Trophoblast cell (in vitro differentiated cells and primary cell): ENCODE results near the gene LCE2B.

Experiments used
- DNase-seq, 2 donors: peaks; one replicate each; pipeline ENCODE4 v3.0.0-alpha.2; 2016
- H2AFZ ChIP-seq: 2 replicates; pipeline ENCODE4 v1.6.1; 2013; ENCODE audit warnings: low read length, moderate library complexity, mild to moderate bottlenecking; ENCODE audit not compliant: insufficient read depth, poor library complexity
- H2AK5ac ChIP-seq: 2 replicates; pipeline ENCODE4 v1.6.1; 2013; ENCODE audit warnings: mild to moderate bottlenecking, low read length
- H2BK120ac ChIP-seq: 2 replicates; pipeline ENCODE4 v1.6.1; 2013; ENCODE audit warnings: low read length, mild to moderate bottlenecking, moderate library complexity; ENCODE audit not compliant: insufficient read depth, poor library complexity
- H2BK12ac ChIP-seq: 2 replicates; pipeline ENCODE4 v1.6.1; 2013; ENCODE audit warnings: mild to moderate bottlenecking, low read length, moderate library complexity
- H2BK5ac ChIP-seq: 2 replicates; pipeline ENCODE4 v1.6.1; 2013; ENCODE audit warnings: low read length, low read depth, moderate library complexity, mild to moderate bottlenecking; ENCODE audit not compliant: poor library complexity
- H3K14ac ChIP-seq: 2 replicates; pipeline ENCODE4 v1.6.1; 2013; ENCODE audit warnings: mild to moderate bottlenecking, low read length
- H3K18ac ChIP-seq: 2 replicates; pipeline ENCODE4 v1.6.1; 2013; ENCODE audit warnings: mild to moderate bottlenecking, low read length
- H3K23ac ChIP-seq: 2 replicates; pipeline ENCODE4 v1.6.1; 2013; ENCODE audit warnings: low read length
- H3K27ac ChIP-seq: 2 replicates; pipeline ENCODE4 v1.5.1; 2013; ENCODE audit warnings: low read depth, mild to moderate bottlenecking, inconsistent platforms, low read length, moderate library complexity
- H3K27me3 ChIP-seq: 2 replicates; pipeline ENCODE4 v1.6.1; 2013; ENCODE audit warnings: inconsistent platforms, mild to moderate bottlenecking, low read length, moderate library complexity; ENCODE audit not compliant: insufficient read depth
- H3K36me3 ChIP-seq, 2 experiments: 1 replicate in 1 of 2; 2 replicates in 1 of 2; pipeline ENCODE4 v1.6.1; 2013; ENCODE audit warnings: low read length in 2 of 2, mild to moderate bottlenecking in 2 of 2, moderate library complexity in 1 of 2; ENCODE audit not compliant: insufficient read depth in 2 of 2, control insufficient read depth in 1 of 2
- H3K4ac ChIP-seq: 2 replicates; pipeline ENCODE4 v1.6.1; 2013; ENCODE audit warnings: low read depth, mild to moderate bottlenecking, low read length, moderate library complexity
- H3K4me1 ChIP-seq, 2 experiments: 1 replicate in 1 of 2; 2 replicates in 1 of 2; pipeline ENCODE4 v1.6.1; 2013; ENCODE audit warnings: low read length in 2 of 2, mild to moderate bottlenecking in 2 of 2, moderate library complexity in 1 of 2; ENCODE audit not compliant: insufficient read depth in 2 of 2, control insufficient read depth in 1 of 2
- H3K4me2 ChIP-seq: 2 replicates; pipeline ENCODE4 v1.6.1; 2013; ENCODE audit warnings: inconsistent platforms, mild to moderate bottlenecking, low read length, moderate library complexity
- H3K4me3 ChIP-seq: 2 replicates; pipeline ENCODE4 v1.5.1; 2013; ENCODE audit warnings: mild to moderate bottlenecking, low read depth, low read length, inconsistent platforms
- H3K79me1 ChIP-seq: one replicate; pipeline ENCODE4 v1.6.1; 2013; ENCODE audit warnings: low read length
- H3K79me2 ChIP-seq: 2 replicates; pipeline ENCODE4 v1.6.1; 2013; ENCODE audit warnings: low read length, mild to moderate bottlenecking; ENCODE audit not compliant: control insufficient read depth, insufficient read depth, poor library complexity
- H3K9ac ChIP-seq: 2 replicates; pipeline ENCODE4 v1.6.1; 2013; ENCODE audit warnings: mild to moderate bottlenecking, low read length
- H3K9me3 ChIP-seq: 2 replicates; pipeline ENCODE4 v1.6.1; 2013; ENCODE audit warnings: low read depth, mild to moderate bottlenecking, control low read depth, inconsistent platforms, low read length; ENCODE audit not compliant: insufficient read depth
- H4K12ac ChIP-seq: 2 replicates; pipeline ENCODE4 v1.6.1; 2013; ENCODE audit warnings: low read depth, mild to moderate bottlenecking, low read length, moderate library complexity
- H4K8ac ChIP-seq: 2 replicates; pipeline ENCODE4 v1.6.1; 2013; ENCODE audit warnings: low read depth, mild to moderate bottlenecking, low read length, moderate library complexity
- H4K91ac ChIP-seq: one replicate; pipeline ENCODE4 v1.6.1; 2013; ENCODE audit warnings: low read depth, mild to moderate bottlenecking, low read length, moderate library complexity
- WGBS: extraction: QIAGEN DNeasy Blood & Tissue Kit; methylation state at CpG from one replicate; pipeline ENCODE4 v1.1.7; 2013; ENCODE audit warnings: missing lambda C conversion rate; ENCODE audit not compliant: insufficient read length, insufficient coverage; ENCODE audit errors: extremely low coverage; 5-methylcytosine and 5-hydroxymethylcytosine counted together

LCE2B gene

GRCh38 chr1:152683846-152684245 is 2.1 kb upstream of the LCE2B start:
- Histone ChIP-seq H3K4ac (no peak overlapping the region), H4K8ac (no peak overlapping the region), H3K79me1 (no peaks in the 10 kb centered on the region), H4K12ac (no peak overlapping the region), H3K27ac (no peak overlapping the region), H4K91ac (no peak overlapping the region), H3K9me3 (peaks cover 8% of the 10 kb centered on the region), H3K79me2 (no peaks in the 10 kb centered on the region), H3K4me2 (no peak overlapping the region), H3K27me3 (no peaks in the 10 kb centered on the region), H2AK5ac (no peak overlapping the region), H3K14ac (no peak overlapping the region), H2AFZ (no peak overlapping the region), H2BK12ac (no peak overlapping the region), H2BK120ac (no peak overlapping the region), H3K18ac (no peak overlapping the region), H3K23ac (no peak overlapping the region), H3K9ac (no peak overlapping the region), H2BK5ac (no peak overlapping the region), H3K4me1 (no peaks in the 10 kb centered on the region), H3K4me3 (no peak overlapping the region), H3K36me3 (no peaks in the 10 kb centered on the region)
- peak in 1 of 2 donors; percentile 66 for DNase-seq

- Histone ChIP-seq H4K91ac (no peak within 1 kb of the TSS), H3K9ac (no peak within 1 kb of the TSS), H4K8ac (no peak within 1 kb of the TSS), H4K12ac (no peak within 1 kb of the TSS), H3K79me1 (no peaks in the 10 kb centered on the region), H3K79me2 (no peaks in the 10 kb centered on the region), H3K4me2 (no peak within 1 kb of the TSS), H3K36me3 (no peaks in the 10 kb centered on the region), H3K4ac (no peak within 1 kb of the TSS), H3K9me3 (peaks cover 20% of the 10 kb centered on the region), H2AK5ac (no peak within 1 kb of the TSS), H3K27ac (no peak within 1 kb of the TSS), H3K18ac (no peak within 1 kb of the TSS), H2BK120ac (no peak within 1 kb of the TSS), H3K4me1 (no peaks in the 10 kb centered on the region), H2AFZ (no peak within 1 kb of the TSS), H3K14ac (no peak within 1 kb of the TSS), H3K23ac (no peak within 1 kb of the TSS), H3K27me3 (no peaks in the 10 kb centered on the region), H3K4me3 (no peak within 1 kb of the TSS), H2BK12ac (no peak within 1 kb of the TSS), H2BK5ac (no peak within 1 kb of the TSS)
- peak; percentile 24 to 46 for DNase-seq
- no CpG with 5 or more reads among the region's 4 CpGs for WGBS
These were observed 12.0 kb downstream of the LCE2B start, which contains the start of gene LCE2A for GRCh38 chr1:152697701-152698600. Gene LCE2A, plus strand, starts transcription at chr1:152698345. Its CDS starts 557 bp downstream, at chr1:152698902.

- H2BK5ac ChIP-seq = no peak overlapping the region
These were observed 13.8 kb downstream of the LCE2B start for GRCh38 chr1:152699746-152700145.

GRCh38 chr1:152707860-152708259 is 21.9 kb downstream of the LCE2B start, which contains the start of gene LCE4A:
Gene LCE4A, plus strand, starts transcription at chr1:152708160. Its CDS starts 916 bp downstream, at chr1:152709076.
- Histone ChIP-seq H3K27ac (no peak within 1 kb of the TSS), H3K4me2 (no peak within 1 kb of the TSS), H4K91ac (no peak within 1 kb of the TSS), H3K79me2 (no peaks in the 10 kb centered on the region), H4K12ac (no peak within 1 kb of the TSS), H2AFZ (no peak within 1 kb of the TSS), H3K4me1 (no peaks in the 10 kb centered on the region), H3K36me3 (no peaks in the 10 kb centered on the region), H3K14ac (no peak within 1 kb of the TSS), H2BK5ac (no peak within 1 kb of the TSS), H3K4me3 (no peak within 1 kb of the TSS), H3K9ac (no peak within 1 kb of the TSS), H3K79me1 (no peaks in the 10 kb centered on the region), H3K4ac (no peak within 1 kb of the TSS), H3K9me3 (peaks cover 21% of the 10 kb centered on the region), H4K8ac (no peak within 1 kb of the TSS), H3K18ac (no peak within 1 kb of the TSS), H2AK5ac (no peak within 1 kb of the TSS), H3K27me3 (no peaks in the 10 kb centered on the region), H3K23ac (no peak within 1 kb of the TSS), H2BK12ac (no peak within 1 kb of the TSS), H2BK120ac (no peak within 1 kb of the TSS)
- WGBS = no CpG with 5 or more reads among the region's 2 CpGs
- DNase-seq = no peak

More at GRCh38 chr1:152699746-152700145, 13.8 kb downstream of the LCE2B start:
- Histone ChIP-seq H3K79me2 (no peaks in the 10 kb centered on the region), H2AK5ac (no peak overlapping the region), H3K9me3 (peaks cover 20% of the 10 kb centered on the region), H4K91ac (no peak overlapping the region), H3K79me1 (no peaks in the 10 kb centered on the region), H3K27ac (no peak overlapping the region), H3K36me3 (no peaks in the 10 kb centered on the region), H3K23ac (no peak overlapping the region), H3K4me2 (no peak overlapping the region), H3K4ac (no peak overlapping the region), H4K12ac (no peak overlapping the region), H3K4me3 (no peak overlapping the region), H3K9ac (no peak overlapping the region), H3K18ac (no peak overlapping the region), H3K14ac (no peak overlapping the region), H2BK12ac (no peak overlapping the region), H3K27me3 (no peaks in the 10 kb centered on the region), H4K8ac (no peak overlapping the region), H3K4me1 (no peaks in the 10 kb centered on the region), H2AFZ (no peak overlapping the region), H2BK120ac (no peak overlapping the region)
- peak; percentile 49 to 82 for DNase-seq
- no CpG with 5 or more reads among the region's 4 CpGs for WGBS
